ENCODE data around the gene SH3GLB1. TPM values are rescaled to one million over a fixed set of nuclear protein-coding genes. Genes with fewer than 3 reads are reported as not detected.

SH3GLB1 gene
- total RNA-seq, 1 experiment from 2014 or later: 36.4 TPM

DNA sequence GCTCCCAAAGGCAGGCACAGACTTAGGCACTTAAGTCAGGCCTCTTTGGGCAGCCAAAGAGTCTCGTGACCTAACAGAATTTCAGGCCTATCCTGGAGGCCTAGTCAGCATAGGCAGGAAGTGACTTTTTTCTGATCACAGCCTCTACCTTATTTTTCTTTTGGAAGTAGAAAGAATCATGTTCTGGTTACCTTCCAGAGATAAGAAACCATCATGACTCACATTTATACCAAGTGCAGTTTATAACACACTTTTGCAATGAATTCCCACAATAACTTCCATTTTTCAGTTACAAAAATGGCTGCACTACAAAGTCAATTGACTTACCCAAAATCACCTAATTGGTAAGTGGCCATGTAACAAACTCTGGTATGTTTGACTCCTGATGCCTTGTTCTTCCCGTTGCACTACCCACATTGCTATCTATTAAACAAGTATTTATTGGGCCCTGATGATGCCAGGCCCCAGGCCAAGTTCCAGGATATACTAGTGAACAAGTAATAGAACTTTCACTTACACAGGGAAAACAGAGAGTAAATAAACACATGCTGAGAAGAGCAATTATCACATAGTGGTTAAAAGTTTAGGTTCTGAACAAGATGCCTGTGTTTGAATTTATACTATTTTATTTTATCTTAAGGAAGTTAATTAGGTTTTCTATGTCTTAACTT lies 74.3 kb downstream of the SH3GLB1 start (continued):
- TF ChIP-seq ERG (CRISPR knock-in tag; IDR thresholded peaks at IDR 0.05): no peak

DNA sequence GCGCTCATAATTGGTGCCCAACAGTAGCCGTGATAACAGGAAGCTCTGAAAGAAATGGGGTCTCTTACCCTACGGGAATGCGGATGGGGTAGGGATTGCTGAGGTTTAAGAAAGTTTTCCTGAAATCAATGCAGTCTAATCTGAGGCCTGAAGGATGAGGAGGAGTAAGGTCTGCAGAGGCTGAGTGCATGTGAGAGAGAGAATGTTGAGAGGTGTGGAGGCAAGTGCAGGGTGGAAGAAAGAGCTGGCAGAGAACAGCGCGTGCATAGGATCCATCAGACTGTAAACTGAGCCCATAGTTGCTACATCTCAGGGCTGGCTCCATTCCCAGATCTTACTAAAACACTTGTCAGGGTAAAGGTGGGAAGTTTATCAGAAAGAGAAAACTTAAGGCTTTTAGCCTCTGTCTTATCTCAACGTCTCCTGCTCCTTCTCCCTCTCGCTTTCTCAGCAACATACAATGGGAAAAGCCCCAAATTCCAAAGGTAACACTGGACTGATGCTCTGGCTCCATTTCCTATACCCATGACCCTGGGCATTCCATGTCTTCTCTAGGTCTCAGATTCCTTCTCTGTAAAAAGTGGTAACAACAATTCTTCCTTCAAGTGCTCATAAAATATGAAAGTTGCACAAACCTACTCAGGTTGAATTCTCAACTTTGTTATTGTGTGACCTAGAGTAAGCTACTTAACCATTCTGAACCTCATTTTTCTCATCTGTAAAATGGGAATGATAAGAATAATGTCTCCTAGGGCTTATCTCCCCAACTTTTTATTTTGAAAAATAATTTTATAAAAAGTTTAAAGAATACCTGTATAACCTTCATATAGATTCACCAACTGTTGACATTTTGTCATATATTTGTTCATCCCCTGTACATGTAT lies 75.2 kb downstream of the SH3GLB1 start:
- no peak overlapping the region for H3K27ac Mint-ChIP-seq
- no peak for ATAC-seq

More for the DNA sequence above, 75.2 kb downstream of the SH3GLB1 start:
- H3K27me3 Mint-ChIP-seq (ENCODE audit: low read depth): no peaks in the 10 kb centered on the region
- DNase-seq (ENCODE audit: low spot score): no peak
- POLR2A ChIA-PET: no interaction called here
- CTCF ChIA-PET: no interaction called here
- H3K36me3 Mint-ChIP-seq: no peaks in the 10 kb centered on the region
- no peak for TF ChIP-seq ETV6 (CRISPR knock-in tag; IDR thresholded peaks at IDR 0.05)
- no peak for TF ChIP-seq TP53 (CRISPR knock-in tag; IDR thresholded peaks at IDR 0.05)
- no peak for TF ChIP-seq ZNF512 (CRISPR knock-in tag; IDR thresholded peaks at IDR 0.05; ENCODE audit: borderline replicate concordance)
- TF ChIP-seq NR2C2 (CRISPR knock-in tag; IDR thresholded peaks at IDR 0.05): no peak
- TF ChIP-seq NFYB (CRISPR knock-in tag; conservative IDR thresholded peaks at IDR 0.05; ENCODE audit: low read depth): no peak
- no peak for TF ChIP-seq JAZF1 (CRISPR knock-in tag; IDR thresholded peaks at IDR 0.05)
- TF ChIP-seq, protein P1, sequence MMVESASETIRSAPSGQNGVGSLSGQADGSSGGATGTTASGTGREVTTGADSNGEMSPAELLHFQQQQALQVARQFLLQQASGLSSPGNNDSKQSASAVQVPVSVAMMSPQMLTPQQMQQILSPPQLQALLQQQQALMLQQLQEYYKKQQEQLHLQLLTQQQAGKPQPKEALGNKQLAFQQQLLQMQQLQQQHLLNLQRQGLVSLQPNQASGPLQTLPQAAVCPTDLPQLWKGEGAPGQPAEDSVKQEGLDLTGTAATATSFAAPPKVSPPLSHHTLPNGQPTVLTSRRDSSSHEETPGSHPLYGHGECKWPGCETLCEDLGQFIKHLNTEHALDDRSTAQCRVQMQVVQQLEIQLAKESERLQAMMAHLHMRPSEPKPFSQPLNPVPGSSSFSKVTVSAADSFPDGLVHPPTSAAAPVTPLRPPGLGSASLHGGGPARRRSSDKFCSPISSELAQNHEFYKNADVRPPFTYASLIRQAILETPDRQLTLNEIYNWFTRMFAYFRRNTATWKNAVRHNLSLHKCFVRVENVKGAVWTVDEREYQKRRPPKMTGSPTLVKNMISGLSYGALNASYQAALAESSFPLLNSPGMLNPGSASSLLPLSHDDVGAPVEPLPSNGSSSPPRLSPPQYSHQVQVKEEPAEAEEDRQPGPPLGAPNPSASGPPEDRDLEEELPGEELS (CRISPR knock-in tag; IDR thresholded peaks at IDR 0.05): no peak
- TF ChIP-seq CDX4 (CRISPR knock-in tag; IDR thresholded peaks at IDR 0.05; ENCODE audit: borderline replicate concordance): no peak
- no peak for TF ChIP-seq ZBTB21 (CRISPR knock-in tag; IDR thresholded peaks at IDR 0.05; ENCODE audit: borderline replicate concordance)
- TF ChIP-seq ATF3 (CRISPR knock-in tag; conservative IDR thresholded peaks at IDR 0.05): no peak
- TF ChIP-seq SMAD3 (CRISPR knock-in tag; IDR thresholded peaks at IDR 0.05; ENCODE audit: borderline replicate concordance): no peak
- no peak for TF ChIP-seq RELA (CRISPR knock-in tag; IDR thresholded peaks at IDR 0.05; ENCODE audit: borderline replicate concordance)
- no peak for TF ChIP-seq AFF4 (CRISPR knock-in tag; IDR thresholded peaks at IDR 0.05; ENCODE audit: borderline replicate concordance)
- no peak for TF ChIP-seq NFE2L1 (CRISPR knock-in tag; IDR thresholded peaks at IDR 0.05)
- no peaks in the 10 kb centered on the region for H3K9me3 Mint-ChIP-seq
- no peak overlapping the region for H3K4me3 Mint-ChIP-seq
- peaks cover 10% of the 10 kb centered on the region for H3K4me1 Mint-ChIP-seq
